Fibroblast of pulmonary artery (primary cell): ENCODE results near the gene SAP25.

Experiments used
- DNase-seq: peaks from one replicate; pipeline ENCODE4 v3.0.0-alpha.2; 2010; ENCODE audit warnings: low read depth
- H3K4me3 ChIP-seq: replicated peaks from 2 replicates; pipeline ENCODE4 v1.5.1; 2011; ENCODE audit warnings: low read depth, mild to moderate bottlenecking, control low read depth, low read length, moderate library complexity
- CTCF ChIP-seq: IDR thresholded peaks from 2 replicates; pipeline ENCODE4 v1.5.1; 2011; ENCODE audit warnings: mild to moderate bottlenecking, control low read depth, low read length, inconsistent platforms; ENCODE audit errors: missing control alignments

Gene SAP25

GRCh38 chr7:100563809-100564400, 9.8 kb downstream of the SAP25 start:
- H3K4me3 ChIP-seq: no peak overlapping the region
- TF ChIP-seq CTCF: peak; percentile 98
- peak; percentile 75 for DNase-seq

GRCh38 chr7:100563100-100563564, 10.6 kb downstream of the SAP25 start:
- H3K4me3 ChIP-seq: no peak overlapping the region
- no peak for DNase-seq
- no peak for TF ChIP-seq CTCF

GRCh38 chr7:100562195-100563099, 11.3 kb downstream of the SAP25 start:
- no peak for TF ChIP-seq CTCF
- no peak overlapping the region for H3K4me3 ChIP-seq
- DNase-seq: no peak

- no peak for TF ChIP-seq CTCF
Measured at GRCh38 chr7:100561491-100562194, 12.1 kb downstream of the SAP25 start.

GRCh38 chr7:100559127-100559526, 14.6 kb downstream of the SAP25 start:
- TF ChIP-seq CTCF: no peak
- no peak overlapping the region for H3K4me3 ChIP-seq

More at GRCh38 chr7:100561491-100562194, 12.1 kb downstream of the SAP25 start:
- no peak overlapping the region for H3K4me3 ChIP-seq
- DNase-seq: no peak

GRCh38 chr7:100556541-100556940, 17.2 kb downstream of the SAP25 start:
- peak; percentile 72 for DNase-seq
- no peak overlapping the region for H3K4me3 ChIP-seq
- TF ChIP-seq CTCF: no peak

More at GRCh38 chr7:100559127-100559526, 14.6 kb downstream of the SAP25 start:
- DNase-seq: no peak
